ENCODE measurements around the gene DEUP1.
"Not testable (repeated sequence)": the region's sequence is repeated elsewhere in the genome, so short reads cannot be mapped to it uniquely, and the experiment has no call there.

DEUP1 gene, protein sequence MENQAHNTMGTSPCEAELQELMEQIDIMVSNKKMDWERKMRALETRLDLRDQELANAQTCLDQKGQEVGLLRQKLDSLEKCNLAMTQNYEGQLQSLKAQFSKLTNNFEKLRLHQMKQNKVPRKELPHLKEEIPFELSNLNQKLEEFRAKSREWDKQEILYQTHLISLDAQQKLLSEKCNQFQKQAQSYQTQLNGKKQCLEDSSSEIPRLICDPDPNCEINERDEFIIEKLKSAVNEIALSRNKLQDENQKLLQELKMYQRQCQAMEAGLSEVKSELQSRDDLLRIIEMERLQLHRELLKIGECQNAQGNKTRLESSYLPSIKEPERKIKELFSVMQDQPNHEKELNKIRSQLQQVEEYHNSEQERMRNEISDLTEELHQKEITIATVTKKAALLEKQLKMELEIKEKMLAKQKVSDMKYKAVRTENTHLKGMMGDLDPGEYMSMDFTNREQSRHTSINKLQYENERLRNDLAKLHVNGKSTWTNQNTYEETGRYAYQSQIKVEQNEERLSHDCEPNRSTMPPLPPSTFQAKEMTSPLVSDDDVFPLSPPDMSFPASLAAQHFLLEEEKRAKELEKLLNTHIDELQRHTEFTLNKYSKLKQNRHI

DNA sequence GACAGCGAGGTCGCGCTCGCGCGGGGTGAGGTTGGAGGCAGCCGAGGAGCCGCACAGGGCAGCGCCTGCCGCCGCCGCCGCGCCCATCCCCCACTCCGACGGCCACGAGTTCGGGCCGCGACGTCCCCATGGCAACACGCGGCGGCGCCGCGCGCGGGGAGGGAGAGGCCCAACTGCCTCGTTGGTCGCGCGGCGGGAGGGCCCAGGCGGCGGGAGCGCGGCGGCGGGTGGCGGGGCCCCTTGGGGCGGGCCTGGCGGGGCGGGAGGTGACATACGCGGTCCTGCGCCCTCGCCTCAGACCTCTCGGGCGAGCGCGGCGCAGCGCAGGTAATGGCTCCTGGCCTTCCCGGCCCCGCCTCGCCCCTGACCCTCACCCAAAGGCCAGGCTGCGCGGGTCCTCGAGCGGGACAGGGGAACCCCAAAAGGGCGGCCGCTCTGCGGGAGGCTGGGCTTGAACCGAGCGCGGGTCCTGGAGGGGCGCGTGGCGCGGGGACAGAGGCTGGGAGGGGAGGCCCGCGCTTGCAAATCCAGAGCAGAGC lies at the start of gene DEUP1:
DEUP1 (plus strand) TSS at position 297 of the 539 bp plus-strand sequence. CDS start 1,518 bp downstream, outside the sequence.
- no peak for DNase-seq

DNA sequence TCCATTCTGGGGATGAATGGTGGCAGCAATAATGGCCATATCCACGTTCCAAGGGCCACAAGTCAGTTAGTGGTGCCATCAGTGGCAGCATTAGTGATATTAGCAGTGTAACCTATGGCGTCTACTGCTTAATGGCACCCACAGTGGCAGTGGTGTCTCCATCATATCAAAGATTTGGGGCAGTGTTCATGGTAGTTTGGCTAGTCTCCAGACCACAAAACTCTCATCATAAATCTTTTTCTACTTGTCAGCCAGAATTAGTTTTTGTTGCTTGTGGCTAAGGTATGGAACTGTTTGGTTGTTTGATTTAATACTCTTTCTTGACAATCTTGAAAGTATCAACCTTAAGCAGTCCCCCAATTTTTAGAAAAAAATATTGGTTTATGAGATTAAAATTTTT lies 45.1 kb upstream of the DEUP1 start:
- DNase-seq: no peak

DNA sequence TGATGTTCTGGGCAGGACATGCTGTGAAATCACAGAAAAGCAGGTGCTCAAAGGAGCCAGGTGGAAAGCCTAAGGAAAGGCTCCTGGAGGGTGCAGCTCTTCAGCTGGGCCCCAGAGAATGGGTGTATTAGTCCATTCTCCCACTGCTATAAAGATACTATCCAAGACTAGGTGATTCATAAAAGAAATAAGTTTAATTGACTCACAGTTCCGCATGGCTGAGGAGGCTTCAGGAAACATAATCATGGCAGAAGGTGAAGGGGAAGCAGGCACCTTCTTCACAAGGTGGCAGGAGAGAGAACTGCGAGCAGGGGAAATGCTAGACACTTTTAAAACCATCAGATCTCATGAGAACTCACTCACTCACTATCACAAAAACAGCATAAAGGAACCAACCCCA lies 43.1 kb upstream of the DEUP1 start:
- DNase-seq: no peak

DNA sequence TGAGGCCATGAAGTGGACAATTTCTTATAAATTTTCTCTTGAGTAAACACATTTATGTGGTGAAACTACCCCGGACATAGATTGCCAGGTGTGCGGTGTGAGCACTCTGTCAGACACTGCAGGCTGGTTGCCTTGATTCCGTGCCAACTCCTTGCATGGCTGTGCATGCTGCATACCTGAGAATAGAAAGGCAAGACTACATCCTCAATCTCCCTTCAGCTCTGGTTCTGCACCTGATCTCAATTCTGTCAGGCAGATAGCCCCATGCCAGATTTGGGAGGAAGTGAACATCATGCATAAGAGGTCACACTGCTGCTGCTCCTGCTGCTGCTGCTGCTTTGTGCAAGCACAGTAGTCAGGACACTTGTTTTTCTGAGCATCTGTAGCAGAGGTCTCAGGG lies 42.5 kb upstream of the DEUP1 start:
- DNase-seq: no peak

DNA sequence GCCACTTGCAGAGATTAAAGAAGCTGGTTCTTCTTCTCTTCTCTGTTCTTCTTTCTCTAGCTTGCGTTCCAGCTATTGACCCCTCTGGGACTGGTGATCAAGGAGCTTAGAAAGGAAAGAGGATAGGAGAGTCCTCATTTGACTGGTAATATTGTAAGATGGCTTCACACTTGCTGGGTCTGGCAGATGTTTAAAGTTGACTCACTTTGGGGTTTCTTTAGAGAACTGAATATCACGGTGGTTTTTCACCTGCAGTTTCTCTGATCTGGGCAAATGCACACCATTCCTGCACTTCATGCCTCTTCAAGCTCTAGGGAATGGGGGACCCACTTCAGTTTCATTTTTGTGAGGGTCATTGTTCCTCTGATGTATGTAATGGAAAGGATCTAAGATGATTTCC lies 41.8 kb upstream of the DEUP1 start:
- no peak for DNase-seq

DNA sequence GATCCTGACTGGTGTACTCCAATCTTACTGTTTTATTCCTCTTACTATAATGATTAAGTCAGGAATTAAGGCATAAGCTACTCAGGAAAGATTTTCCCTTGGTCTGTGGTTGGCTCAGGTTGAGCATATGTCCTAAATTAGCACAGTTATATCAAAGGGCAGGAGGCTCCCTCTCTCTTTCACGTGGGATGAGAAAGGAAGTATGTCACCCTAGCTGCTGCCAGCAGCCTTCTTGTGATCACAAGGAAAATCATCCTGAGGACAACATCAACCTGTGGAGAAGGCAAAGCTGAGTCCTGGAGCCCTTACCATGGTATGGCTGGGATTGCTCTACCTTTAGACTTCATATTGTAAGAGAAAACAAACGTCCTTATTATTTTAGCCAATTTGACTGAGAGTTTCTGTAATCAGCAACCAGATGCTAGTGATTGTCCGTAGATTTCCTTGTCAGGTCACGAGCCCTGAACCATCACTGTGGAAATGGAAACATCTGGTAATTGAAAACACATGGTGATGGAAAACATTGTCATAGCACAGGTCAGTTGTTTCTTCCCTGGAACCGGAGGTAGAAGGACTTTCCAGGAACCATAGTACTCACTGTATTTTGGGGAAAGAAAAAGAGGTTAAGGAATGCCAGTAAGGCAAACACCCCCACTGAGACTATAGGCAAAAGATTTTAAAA lies 40.6 kb upstream of the DEUP1 start:
- DNase-seq: no peak

DNA sequence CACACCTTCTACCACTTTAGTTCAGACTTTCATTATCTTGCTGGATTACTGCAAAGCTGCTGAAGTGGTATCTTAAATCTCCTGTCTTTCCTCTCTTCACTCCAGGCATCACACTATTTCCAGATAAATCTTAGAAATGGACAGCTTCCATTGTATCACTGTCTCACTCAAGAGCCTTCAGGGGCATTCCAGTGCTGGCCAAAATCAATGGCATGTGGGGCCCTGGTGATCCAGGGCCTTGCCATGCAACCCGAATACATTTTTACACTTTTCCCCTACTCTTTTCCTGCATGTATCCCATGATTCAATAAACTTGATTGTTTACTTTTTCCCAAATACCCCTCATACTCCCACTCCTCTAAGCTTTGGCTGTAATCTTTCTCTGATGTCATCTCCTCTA lies 39.4 kb upstream of the DEUP1 start:
- no peak for DNase-seq

DNA sequence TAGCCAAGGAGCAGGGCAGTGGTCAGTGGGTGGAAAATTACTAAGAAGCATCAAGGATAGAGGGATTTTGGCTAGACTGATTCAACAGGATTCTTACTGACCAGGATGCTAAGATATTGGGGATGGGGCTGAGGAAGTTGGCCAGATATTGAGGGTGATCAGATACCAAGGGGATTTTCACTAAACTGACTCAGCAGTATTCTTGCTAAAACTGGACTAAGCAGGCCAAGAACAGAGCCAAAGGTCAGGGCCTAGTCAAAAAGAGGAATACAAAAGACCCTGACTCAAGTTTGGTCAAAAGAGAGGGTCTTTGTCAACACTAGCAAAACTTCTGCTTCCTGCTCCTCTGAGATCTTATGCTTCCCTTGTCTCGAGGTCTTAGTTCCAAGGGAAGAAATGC lies 38.6 kb upstream of the DEUP1 start:
- no peak for DNase-seq

DNA sequence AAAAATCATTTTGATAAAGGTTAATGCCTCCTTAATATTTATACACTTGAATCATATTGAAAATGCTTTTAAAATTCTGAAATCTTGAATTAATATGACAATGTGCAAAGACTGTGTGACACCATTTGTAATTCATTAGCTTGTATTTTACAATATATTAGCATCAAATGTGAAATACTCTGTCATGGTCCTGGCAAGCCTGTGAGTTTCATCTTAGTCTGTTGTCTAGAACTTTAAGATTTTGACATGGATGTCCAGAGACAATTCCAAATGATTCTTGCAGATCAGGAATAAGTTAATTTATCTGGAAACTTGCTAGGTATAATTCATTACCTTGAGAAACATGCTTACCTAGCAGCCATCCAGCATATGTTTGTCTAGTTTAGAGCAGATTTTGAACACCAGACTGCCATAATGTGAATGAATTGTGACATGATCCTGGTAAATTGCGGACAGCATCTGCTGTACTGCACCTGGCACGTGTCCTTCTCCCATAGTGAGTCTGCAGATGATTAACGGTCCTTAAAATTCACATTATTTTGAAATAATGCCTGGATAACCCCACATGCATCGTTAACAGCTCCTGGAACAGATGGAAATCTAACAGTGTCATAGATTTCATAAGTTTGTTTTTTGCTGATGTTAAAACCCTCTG lies 34.5 kb upstream of the DEUP1 start:
- no peak for DNase-seq

DNA sequence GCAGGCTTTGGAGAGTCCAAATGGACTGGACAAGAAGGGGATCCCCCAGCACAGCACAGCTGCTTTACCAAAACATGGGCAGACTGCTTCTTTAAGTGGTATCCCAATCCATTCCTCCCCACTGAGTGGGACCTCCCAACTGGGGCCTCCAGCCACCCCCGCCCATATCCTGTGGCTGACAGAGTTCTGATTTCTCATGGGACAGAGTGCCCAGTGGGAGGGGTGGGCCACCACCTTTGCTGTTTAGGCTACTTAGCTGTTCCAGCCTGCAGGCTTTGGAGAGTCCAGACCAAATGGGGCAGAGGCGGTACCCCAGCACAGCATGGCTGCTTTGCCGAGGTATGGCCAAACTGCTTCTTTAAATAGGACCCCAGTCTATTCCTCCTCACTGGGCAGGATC lies 26.9 kb upstream of the DEUP1 start:
- DNase-seq: no peak

DNA sequence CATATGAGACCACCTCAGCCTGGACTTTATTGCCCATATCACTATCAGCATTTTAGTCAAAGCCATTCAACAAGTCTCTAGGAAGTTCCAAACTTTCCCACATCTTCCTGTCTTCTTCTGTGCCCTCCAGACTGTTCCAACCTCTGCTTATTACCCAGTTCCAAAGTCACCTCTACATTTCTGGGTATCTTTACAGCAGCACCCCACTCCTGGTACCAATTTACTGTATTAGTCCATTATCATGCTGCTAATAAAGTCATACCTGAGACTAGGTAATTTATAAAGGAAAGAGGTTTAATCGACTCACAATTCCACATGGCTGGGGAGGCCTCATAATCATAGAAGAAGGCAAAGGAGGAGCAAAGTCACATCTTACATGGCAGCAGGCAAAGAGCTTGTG lies 16.1 kb upstream of the DEUP1 start:
- DNase-seq: not testable (repeated sequence)

DNA sequence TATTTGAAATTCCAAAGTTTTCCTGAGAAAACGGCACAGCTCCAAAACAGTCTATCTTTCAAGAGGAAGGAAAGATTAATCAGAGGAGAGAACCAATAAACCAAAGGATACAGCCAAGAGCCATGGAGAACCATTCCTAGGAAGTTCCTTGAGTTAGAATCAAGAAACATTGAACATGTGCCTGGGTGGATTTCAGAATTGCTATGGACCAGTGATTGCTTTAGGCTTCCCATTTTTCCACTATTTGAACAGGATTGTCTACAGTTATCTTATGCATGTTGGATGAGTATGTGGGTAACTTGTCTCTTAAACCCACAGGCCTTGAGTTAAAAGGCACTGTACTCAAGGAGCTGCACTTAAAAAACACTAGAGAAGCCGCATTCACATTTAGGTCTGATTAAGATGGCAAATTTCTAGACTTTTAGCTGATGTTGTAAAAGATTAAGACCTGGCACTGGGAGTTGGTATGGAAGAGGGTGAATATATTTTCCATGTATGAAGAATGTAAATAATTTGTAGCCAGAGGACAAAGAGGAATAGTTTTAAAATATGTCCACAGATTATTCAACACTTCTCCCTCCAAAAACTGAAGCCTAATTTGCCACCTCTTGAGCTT lies 11.2 kb upstream of the DEUP1 start:
- no peak for DNase-seq

DNA sequence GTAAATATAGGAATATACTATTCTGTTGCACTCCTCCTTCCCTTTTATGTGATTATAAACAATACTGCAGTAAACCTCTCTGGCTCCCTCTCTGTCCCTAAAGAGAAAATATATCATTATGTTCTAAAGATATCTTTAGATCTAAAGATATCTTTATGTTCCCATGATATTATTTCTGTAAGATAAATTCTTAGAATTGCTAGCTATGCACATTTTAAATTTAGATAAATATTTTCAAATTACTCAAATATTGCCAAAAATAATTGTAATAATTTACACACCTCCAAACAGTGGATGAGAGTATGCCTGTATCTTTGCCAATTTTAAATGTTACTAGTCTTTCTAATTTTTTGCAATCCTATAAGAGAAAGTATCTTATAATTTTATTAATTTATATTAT lies 10.3 kb upstream of the DEUP1 start:
- no peak for DNase-seq

DNA sequence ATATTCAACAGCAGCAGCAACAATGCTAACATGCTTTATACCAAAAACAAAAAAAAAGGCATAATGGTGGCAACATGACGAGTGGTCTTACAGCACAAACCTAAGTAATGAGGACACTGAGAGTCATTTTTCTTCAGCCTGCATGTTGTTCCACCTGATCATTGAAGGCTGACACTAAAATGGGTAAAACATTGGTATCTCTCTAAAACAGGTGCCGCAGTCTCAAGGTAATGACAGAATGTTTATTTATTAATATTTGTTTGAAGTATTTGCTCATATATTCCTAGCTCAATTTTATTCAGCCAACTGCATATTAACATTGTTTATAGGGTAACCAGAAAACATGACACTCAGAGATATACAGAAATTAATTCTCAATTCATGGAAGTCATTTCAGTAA lies 8.3 kb upstream of the DEUP1 start:
- DNase-seq: no peak

DNA sequence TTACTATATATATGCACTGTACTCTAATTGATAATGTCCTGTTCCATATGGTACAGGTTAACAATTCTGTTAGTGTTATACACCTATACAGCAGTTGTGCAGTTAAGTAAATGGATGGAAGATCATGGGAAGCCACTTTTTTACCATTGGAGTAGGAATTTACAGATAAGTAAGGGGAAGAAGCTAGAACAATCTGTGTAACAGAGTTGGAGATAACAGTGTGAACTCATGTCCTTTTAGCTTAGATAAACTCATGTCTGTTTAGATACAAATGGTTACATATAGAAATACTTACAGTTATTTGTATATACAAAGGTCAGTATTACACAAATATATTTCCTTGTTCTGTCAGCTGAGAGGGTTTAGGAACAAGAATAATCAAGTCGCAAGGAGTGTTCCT lies 6.8 kb upstream of the DEUP1 start:
- DNase-seq: no peak

DNA sequence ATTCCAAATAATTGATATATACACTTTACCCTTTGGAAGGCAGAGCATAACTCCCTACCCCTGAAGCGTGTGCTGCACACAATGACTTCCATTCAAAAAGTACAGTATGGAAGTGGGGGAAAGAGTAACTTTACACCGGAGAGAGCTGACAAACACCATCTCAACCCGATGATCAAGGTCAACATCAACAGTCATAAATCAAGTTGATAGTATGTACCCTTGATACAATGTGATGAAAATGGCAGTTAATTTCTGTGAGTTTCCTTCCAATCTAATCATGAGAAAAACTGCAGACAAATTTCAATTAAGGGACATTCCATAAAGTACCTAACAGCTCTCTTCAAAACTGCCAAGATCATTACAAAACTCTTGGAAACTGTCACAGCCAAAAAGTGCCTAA lies 6.0 kb upstream of the DEUP1 start:
- DNase-seq: no peak

DNA sequence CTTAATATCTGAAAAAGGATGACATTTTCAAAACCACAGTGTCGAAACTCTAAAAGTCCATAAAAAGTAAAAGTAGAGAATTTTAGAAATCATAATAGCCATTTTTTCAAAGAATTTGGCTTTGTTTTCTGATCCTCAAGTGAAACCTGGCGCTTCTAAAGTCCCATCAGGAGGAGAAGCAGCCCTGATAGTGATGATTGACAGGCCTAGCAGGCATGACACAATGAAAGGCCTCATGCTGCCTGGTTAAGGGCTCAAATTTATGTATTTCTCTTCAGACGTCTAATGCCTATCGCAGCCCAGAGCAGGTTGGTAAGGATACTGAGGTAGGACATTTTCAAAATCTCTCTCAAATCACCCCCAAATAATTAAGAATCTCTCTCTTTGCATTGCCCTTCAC lies 3.9 kb upstream of the DEUP1 start:
- no peak for DNase-seq

DNA sequence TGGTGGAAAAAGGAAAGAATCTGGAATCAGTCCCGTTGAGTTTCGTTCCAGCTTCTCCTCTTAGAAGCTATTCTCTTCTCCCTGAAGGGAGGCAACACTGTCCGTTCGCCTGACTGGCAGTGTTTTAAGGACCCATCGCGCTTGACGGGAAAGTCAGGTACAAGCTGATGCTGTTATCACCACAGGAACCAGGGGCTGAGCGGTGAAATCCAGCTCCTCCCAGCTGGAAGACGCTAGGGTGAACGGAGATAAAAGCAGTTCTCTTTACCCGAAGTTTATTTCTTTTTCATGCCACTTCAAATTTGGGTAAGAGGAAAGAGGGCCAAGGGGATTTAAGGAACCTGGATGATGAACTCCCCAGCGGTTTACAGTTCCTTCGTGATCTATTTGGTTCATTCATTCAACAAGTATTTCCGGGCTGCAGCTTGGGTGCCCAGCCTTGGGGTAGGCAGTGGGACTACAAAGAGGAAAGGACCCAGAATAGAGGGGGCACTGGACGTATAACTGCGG lies 551 bp upstream of the DEUP1 start:
- no peak for DNase-seq

DNA sequence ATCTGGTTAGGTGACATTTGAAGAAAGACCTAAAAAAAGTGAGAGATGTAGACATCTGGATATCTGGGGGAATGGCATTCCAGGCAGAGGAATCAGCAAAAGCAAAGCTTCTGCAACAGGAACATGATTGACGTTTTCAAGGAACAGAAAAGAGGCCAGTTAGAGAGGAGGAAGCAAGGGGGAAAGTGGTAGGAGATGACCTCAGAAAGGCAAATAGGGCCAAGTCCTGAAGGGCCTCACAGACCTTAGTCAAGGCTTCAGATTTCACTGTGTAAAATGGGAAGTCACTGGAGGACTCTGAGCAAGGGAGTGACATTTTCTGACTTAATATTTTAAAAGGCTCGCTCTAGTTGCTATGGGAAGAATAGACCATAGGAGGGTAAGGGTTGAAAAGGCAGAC lies 9.7 kb downstream of the DEUP1 start:
- no peak for DNase-seq

DNA sequence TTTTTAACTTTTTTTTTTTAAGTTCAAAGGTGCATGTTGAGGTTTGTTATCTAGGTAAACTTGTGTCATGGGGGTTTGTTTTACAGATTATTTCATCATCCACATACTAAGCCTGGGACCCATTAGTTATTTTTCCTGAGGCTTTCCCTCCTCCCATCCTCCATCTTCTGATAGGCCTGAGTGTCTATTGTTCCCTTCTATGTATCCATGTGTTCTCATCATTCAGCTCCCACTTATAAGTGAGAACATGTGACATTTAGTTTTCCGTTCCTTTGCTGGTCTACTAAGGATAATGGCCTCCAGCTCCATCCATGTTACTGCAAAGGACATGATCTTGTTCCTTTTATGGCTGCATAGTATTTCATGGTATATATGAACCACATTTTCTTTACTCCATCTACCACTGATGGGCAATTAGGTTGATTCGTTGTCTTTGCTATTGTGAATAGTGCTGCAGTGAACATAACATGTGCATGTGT lies 14.4 kb downstream of the DEUP1 start:
- no peak for DNase-seq

DNA sequence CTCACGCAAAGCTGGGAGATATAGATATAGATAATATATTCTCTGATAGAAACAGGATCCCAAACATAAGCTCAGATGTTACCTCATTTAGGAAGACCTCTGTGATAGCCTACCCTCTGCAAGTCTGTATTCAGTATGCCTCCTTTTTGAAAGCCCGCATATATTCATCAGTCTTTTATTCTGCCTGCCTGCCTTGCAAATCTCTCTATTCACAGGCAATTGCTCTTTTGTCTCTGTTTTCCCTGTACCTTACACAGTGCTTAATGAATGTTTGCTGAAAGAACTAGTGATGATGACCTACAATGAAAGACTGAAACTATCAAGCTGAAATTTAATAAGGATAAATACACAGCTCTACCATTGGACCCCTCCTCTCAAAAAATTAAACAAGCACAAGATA lies 18.4 kb downstream of the DEUP1 start:
- no peak for DNase-seq

DNA sequence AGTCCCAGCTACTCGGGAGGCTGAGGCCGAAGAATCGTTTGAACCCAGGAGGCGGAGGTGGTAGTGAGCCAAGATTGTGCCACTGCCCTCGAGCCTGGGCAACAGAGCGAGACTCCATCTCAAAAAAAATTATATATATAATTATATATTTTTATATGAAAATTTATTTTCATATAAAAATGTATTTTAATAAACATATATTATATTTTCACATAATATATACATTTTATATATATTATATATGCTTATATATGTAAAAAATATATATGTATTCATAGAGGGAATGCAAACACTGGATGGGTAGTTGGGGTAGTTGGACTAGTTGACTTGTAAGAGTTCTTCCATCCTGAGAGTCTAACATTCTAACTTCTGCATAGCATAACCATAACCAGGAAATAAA lies 20.3 kb downstream of the DEUP1 start:
- DNase-seq: no peak

DNA sequence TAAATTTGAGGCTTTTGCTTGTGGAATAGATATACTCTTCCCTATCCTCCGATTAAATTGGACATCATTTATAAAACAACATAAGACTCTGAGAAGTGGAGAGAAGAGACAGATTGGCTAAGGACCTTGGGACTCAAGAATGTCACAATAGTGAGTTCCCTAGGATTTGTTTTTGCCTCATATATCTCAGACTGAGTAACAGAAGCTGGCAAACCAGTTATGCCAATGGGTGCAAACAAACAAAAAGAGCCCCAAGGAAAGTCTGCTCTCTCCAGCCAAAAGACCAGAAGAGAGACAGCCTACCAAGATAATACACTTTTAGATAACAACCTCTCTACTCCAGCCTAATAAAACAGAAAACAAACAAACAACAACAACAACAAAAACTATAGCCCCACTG lies 28.9 kb downstream of the DEUP1 start:
- no peak for DNase-seq
